ENCODE data around the gene NDOR1.
A peak's percentile ranks its signal among the peaks of the same experiment; 100 is the strongest.

NDOR1 gene

DNA sequence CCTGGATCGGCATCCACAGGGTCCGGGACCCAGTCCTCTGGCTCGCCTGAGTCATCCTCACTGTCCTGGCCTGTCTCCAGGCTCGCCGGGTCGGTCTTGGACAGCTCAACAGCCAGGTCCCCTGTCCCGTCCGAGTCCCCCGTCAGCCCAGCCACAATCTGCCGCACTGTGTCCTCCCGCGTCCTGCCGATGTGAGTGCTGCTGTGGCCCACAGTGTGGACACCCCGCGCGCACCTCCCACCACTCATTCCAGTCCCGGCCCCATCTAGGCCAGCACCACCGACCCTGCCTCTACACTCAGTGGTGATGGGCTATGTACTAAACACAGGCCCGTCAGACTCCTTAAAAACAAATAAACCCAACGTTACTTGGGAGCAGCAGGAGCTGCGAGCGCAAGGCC, 23.8 kb upstream of the NDOR1 start:
- H3K27ac ChIP-seq, result no peak overlapping the region
- DNase-seq (ENCODE audit: low spot score), result no peak
- CTCF ChIA-PET, result interaction anchor here (0.9 to 1.0 kb wide), 2 partner anchors 55 to 63 kb away, joined by 3 to 4 read pairs; no protein-coding TSS in a partner anchor
- TF ChIP-seq, protein P1, sequence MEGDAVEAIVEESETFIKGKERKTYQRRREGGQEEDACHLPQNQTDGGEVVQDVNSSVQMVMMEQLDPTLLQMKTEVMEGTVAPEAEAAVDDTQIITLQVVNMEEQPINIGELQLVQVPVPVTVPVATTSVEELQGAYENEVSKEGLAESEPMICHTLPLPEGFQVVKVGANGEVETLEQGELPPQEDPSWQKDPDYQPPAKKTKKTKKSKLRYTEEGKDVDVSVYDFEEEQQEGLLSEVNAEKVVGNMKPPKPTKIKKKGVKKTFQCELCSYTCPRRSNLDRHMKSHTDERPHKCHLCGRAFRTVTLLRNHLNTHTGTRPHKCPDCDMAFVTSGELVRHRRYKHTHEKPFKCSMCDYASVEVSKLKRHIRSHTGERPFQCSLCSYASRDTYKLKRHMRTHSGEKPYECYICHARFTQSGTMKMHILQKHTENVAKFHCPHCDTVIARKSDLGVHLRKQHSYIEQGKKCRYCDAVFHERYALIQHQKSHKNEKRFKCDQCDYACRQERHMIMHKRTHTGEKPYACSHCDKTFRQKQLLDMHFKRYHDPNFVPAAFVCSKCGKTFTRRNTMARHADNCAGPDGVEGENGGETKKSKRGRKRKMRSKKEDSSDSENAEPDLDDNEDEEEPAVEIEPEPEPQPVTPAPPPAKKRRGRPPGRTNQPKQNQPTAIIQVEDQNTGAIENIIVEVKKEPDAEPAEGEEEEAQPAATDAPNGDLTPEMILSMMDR (conservative IDR thresholded peaks at IDR 0.05; ENCODE audit: low read depth), result no peak
- POLR2A ChIA-PET (ENCODE audit: low non-redundant PET), result no interaction called here

DNA sequence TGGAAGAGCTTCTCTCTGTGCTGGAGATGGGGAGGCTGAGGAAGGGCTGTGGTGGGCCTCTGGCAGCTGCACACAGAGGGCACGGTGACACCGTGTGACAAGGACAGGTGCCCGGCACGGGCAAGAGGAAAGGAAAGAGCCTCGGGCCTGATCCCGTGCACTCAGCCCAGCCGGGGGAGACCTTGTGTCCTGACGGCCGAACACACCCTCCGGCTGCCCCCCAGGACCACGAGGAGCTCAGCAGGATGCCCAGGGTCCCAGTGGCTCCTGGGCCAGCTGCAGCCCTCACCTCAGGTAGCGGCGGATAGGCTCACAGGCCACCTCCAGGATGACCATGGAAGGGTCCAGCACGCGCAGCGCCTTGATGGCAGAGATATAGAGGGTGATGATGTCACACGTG, 22.7 kb upstream of the NDOR1 start:
- no peak for DNase-seq (ENCODE audit: low spot score)
- no peak overlapping the region for H3K27ac ChIP-seq
- TF ChIP-seq, protein P1 (conservative IDR thresholded peaks at IDR 0.05; ENCODE audit: low read depth), result no peak
- ChIA-PET CTCF (interaction anchor here (0.5 to 0.6 kb wide), 3 partner anchors 8 to 44 kb away, joined by 3 read pairs; no protein-coding TSS in a partner anchor), POLR2A (ENCODE audit: low non-redundant PET) (no interaction called here)

DNA sequence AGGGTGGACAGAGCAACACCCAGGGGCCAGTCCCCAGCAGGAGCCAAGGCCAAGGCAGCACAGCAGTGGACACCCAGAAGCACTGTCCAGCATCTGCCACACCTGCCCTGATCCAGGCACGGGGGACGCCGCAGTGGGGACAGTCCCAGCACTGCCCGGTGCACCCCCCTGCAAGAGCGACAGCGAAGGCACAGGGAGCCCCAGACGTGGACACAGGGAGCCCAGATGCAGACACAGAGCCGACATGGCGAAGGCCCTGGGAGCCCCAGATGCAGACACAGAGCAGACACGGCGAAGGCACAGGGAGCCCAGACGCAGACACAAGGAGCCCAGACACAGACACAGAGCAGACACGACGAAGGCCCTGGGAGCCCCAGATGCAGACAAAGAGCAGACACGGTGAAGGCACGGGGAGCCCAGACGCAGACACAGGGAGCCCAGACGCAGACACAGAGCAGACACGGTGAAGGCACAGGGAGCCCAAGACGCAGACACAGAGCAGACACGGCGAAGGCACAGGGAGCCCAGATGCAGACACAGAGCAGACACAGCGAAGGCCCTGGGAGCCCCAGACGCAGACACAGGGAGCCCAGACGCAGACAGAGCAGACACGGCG, 21.4 kb upstream of the NDOR1 start:
- TF ChIP-seq, protein P1 (conservative IDR thresholded peaks at IDR 0.05; ENCODE audit: low read depth), result no peak
- no peak overlapping the region for H3K27ac ChIP-seq
- ChIA-PET CTCF (no interaction called here), POLR2A (ENCODE audit: low non-redundant PET) (no interaction called here)
- no peak for DNase-seq (ENCODE audit: low spot score)

DNA sequence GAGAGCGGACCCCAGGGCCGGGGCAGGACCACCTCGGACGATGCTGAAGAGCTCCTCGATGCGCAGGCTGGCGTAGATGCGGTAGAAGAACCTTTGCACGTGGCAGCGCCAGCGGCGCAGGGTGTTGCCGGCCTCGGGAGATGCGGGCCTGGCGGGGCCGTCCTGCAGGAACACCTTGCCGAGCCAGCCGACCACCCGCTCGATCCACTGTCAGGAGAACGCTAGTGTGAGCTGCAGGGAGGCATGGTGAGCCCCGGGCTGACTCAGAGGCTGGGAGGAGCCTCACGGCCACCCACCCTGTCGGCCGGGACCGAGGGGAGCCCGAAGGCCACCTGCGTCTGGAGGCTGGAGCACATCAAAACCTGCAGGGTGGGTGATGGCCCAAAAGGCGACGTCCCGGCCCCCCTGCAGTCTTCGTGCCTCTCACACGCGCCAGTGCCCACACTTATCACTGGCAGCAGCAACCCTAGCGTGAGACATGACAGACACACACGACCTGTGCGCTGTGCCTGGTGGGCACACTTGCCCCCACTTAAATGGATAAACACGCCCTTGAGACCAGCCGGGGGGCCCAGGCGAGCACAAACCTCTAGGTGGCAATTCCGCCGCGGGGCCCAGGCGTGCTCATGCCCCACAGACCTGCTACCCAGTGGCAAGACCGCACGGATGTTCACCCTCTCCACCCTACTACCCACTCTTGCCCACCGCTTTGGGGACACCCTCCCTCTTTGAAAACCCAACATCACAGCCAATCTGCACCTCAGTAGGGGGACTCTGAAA, 20.4 kb upstream of the NDOR1 start:
- TF ChIP-seq, protein P1 (conservative IDR thresholded peaks at IDR 0.05; ENCODE audit: low read depth), result no peak
- DNase-seq (ENCODE audit: low spot score), result no peak
- ChIA-PET CTCF (no interaction called here), POLR2A (ENCODE audit: low non-redundant PET) (no interaction called here)
- H3K27ac ChIP-seq, result no peak overlapping the region

DNA sequence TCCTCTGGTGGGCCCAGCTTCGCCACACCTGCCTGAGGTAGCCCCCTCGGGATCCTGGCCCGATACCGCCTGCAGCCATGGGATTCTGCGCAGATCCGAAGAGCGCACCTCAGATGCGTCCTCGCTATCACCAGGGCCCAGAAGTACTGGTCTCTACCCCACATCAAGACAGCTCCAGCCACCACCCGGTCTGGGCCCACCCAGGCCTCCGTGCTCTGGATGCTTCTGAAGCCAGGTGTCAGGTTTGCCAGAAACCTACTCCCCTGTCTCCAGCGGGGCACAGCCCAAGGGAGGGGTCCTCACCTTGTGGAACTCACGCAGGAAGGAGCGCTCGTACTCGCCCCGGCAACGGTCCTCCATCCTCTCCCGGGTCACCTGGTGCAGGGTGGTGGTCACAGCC, 19.6 kb upstream of the NDOR1 start:
- H3K27ac ChIP-seq, result 0 out of 2 replicates have a peak overlapping the region, but pooled peaks have one; percentile 13
- POLR2A ChIA-PET (ENCODE audit: low non-redundant PET), result no interaction called here
- no peak for DNase-seq (ENCODE audit: low spot score)
- TF ChIP-seq, protein P1 (conservative IDR thresholded peaks at IDR 0.05; ENCODE audit: low read depth), result no peak
- CTCF ChIA-PET, result no interaction called here

DNA sequence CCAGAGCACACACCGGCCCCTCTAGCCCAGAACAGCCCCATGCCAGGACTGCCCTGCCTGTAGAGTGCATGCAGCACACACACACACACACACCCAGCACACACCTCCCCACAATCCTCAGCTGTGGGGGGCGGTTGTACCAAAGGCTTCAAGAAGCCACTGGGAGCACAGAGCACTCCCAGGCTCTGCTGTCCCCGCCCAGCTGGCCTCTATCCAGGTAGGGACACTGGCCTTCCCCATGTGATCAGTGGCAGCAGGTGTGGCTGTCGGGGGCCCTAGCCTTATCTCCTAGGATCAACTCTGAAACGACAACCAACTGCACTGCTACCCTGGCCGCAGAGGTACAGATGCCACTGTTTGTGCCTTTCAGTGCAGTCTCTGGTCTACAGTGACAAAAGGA, 19.1 kb upstream of the NDOR1 start:
- peak overlapping the region; percentile 13; the same call in 1 of the 2 replicates for H3K27ac ChIP-seq
- ChIA-PET POLR2A (ENCODE audit: low non-redundant PET) (no interaction called here), CTCF (interaction anchor here (2.6 kb wide), 1 partner anchor 10 kb away, joined by 9 read pairs; no protein-coding TSS in a partner anchor)
- DNase-seq (ENCODE audit: low spot score), result no peak
- TF ChIP-seq, protein P1 (conservative IDR thresholded peaks at IDR 0.05; ENCODE audit: low read depth), result no peak
